CD4-positive, alpha-beta T cell treated with Interleukin-4 for 4 hours (primary cell): ENCODE data around the gene RNF183.
"Not testable (repeated sequence)": the region's sequence is repeated elsewhere in the genome, so short reads cannot be mapped to it uniquely, and the experiment has no call there.

Experiments used
- DNase-seq: peaks from one replicate; pipeline ENCODE4 v3.0.0-alpha.2; 2020

The RNF183 gene

GRCh38 chr9:113269871-113270270 lies 33.3 kb downstream of the RNF183 start:
- no peak for DNase-seq

GRCh38 chr9:113269355-113269754 lies 33.8 kb downstream of the RNF183 start:
- DNase-seq: no peak

- DNase-seq: no peak
Measured at GRCh38 chr9:113267911-113268566, 35.1 kb downstream of the RNF183 start.

- DNase-seq: no peak
Measured at GRCh38 chr9:113266174-113266573, 37.0 kb downstream of the RNF183 start.

- DNase-seq: no peak
Measured at GRCh38 chr9:113261917-113262671, 41.1 kb downstream of the RNF183 start.

GRCh38 chr9:113258282-113258681 lies 44.9 kb downstream of the RNF183 start:
- no peak for DNase-seq

- DNase-seq: no peak
Measured at GRCh38 chr9:113257863-113258262, 45.3 kb downstream of the RNF183 start.

- no peak for DNase-seq
Measured at GRCh38 chr9:113255438-113255837, 47.7 kb downstream of the RNF183 start.

GRCh38 chr9:113254991-113255390 lies 48.2 kb downstream of the RNF183 start:
- DNase-seq: no peak

- DNase-seq: no peak
Measured at GRCh38 chr9:113250807-113251206, 52.4 kb downstream of the RNF183 start.

- DNase-seq: not testable (repeated sequence)
Measured at GRCh38 chr9:113249661-113250060, 53.5 kb downstream of the RNF183 start.

- no peak for DNase-seq
Measured at GRCh38 chr9:113247640-113248039, 55.5 kb downstream of the RNF183 start.
